ENCODE measurements around the gene HOXB2.

HOXB2 gene

DNA sequence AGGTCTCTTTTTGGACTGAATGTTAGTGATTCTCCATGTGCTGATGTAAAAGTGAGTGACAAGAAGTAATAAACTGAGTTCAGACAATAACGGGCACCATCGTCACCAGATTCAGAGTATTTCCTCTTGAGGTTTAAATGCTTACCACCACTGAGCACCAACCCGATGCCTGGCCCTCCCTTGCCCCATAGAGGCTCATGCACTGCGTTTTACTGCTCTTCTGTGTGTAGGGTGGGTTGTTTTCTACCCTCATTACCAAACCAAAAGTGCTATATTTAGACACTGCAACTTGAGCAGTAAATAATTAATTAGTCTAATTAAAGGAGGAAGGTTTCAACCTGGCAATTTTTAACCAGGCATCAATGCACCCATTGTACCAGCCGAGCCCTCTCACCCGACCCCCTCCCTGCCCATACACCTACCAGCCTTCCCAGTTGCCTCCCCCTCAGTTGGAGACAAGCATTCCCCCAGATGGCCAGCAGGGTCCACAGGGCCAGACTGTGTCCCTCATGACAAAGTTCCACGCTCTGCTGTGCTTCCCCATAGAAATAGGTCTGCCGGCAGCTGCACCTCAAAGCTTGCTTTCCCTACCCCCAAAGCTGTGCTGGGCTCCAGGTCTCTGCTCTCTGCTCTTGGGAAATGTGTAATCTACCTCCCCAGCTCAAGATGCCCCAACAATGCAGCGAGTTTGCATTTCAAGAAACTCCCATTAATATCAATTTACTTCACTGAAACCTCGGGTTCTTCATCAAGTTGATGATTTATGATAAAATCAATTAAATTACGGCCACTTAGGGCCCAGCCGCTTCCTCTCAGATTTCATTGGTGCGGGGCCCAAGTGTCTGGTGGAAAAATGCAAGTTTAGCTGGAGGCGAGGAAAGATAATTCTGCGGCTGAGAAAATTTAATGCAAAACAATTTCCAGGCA lies 17.2 kb upstream of the HOXB2 start (continued):
- TF ChIP-seq, protein P1, sequence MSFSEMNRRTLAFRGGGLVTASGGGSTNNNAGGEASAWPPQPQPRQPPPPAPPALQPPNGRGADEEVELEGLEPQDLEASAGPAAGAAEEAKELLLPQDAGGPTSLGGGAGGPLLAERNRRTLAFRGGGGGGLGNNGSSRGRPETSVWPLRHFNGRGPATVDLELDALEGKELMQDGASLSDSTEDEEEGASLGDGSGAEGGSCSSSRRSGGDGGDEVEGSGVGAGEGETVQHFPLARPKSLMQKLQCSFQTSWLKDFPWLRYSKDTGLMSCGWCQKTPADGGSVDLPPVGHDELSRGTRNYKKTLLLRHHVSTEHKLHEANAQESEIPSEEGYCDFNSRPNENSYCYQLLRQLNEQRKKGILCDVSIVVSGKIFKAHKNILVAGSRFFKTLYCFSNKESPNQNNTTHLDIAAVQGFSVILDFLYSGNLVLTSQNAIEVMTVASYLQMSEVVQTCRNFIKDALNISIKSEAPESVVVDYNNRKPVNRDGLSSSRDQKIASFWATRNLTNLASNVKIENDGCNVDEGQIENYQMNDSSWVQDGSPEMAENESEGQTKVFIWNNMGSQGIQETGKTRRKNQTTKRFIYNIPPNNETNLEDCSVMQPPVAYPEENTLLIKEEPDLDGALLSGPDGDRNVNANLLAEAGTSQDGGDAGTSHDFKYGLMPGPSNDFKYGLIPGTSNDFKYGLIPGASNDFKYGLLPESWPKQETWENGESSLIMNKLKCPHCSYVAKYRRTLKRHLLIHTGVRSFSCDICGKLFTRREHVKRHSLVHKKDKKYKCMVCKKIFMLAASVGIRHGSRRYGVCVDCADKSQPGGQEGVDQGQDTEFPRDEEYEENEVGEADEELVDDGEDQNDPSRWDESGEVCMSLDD (tag by site-specific recombination; IDR thresholded peaks at IDR 0.05): no peak
- TF ChIP-seq, protein P2, sequence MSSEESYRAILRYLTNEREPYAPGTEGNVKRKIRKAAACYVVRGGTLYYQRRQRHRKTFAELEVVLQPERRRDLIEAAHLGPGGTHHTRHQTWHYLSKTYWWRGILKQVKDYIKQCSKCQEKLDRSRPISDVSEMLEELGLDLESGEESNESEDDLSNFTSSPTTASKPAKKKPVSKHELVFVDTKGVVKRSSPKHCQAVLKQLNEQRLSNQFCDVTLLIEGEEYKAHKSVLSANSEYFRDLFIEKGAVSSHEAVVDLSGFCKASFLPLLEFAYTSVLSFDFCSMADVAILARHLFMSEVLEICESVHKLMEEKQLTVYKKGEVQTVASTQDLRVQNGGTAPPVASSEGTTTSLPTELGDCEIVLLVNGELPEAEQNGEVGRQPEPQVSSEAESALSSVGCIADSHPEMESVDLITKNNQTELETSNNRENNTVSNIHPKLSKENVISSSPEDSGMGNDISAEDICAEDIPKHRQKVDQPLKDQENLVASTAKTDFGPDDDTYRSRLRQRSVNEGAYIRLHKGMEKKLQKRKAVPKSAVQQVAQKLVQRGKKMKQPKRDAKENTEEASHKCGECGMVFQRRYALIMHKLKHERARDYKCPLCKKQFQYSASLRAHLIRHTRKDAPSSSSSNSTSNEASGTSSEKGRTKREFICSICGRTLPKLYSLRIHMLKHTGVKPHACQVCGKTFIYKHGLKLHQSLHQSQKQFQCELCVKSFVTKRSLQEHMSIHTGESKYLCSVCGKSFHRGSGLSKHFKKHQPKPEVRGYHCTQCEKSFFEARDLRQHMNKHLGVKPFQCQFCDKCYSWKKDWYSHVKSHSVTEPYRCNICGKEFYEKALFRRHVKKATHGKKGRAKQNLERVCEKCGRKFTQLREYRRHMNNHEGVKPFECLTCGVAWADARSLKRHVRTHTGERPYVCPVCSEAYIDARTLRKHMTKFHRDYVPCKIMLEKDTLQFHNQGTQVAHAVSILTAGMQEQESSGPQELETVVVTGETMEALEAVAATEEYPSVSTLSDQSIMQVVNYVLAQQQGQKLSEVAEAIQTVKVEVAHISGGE (tag by site-specific recombination; conservative IDR thresholded peaks at IDR 0.05; ENCODE audit: low read depth): no peak
- TF ChIP-seq ZNF510 (tag by site-specific recombination; IDR thresholded peaks at IDR 0.05; ENCODE audit: insufficient replicate concordance) (no peak), ZNF354C (tag by site-specific recombination; IDR thresholded peaks at IDR 0.05; ENCODE audit: borderline replicate concordance, low read depth) (no peak), ZNF248 (tag by site-specific recombination; IDR thresholded peaks at IDR 0.05) (no peak), REPIN1 (tag by site-specific recombination; IDR thresholded peaks at IDR 0.05; ENCODE audit: low read depth) (no peak), SCRT1 (tag by site-specific recombination; IDR thresholded peaks at IDR 0.05; ENCODE audit: borderline replicate concordance) (no peak), KLF10 (tag by site-specific recombination; IDR thresholded peaks at IDR 0.05) (peak; percentile 78), BCL11A (tag by site-specific recombination; IDR thresholded peaks at IDR 0.05; ENCODE audit: low read depth) (0 out of 2 replicates have a peak, but pooled peaks have one; percentile 14), SCRT2 (tag by site-specific recombination; IDR thresholded peaks at IDR 0.05) (no peak), ZFHX2 (tag by site-specific recombination; conservative IDR thresholded peaks at IDR 0.05) (no peak; the same call in none of the 2 replicates), HOXA7 (CRISPR knock-in tag; IDR thresholded peaks at IDR 0.05; ENCODE audit: borderline replicate concordance) (no peak), ZNF202 (tag by site-specific recombination; IDR thresholded peaks at IDR 0.05; ENCODE audit: borderline replicate concordance) (no peak), YY1 (tag by site-specific recombination; IDR thresholded peaks at IDR 0.05) (no peak), TRIM28 (IDR thresholded peaks at IDR 0.05; ENCODE audit: borderline replicate concordance, low read length) (no peak), GLI4 (tag by site-specific recombination; IDR thresholded peaks at IDR 0.05) (no peak), ZNF133 (tag by site-specific recombination; IDR thresholded peaks at IDR 0.05) (no peak), ZNF175 (tag by site-specific recombination; IDR thresholded peaks at IDR 0.05) (no peak), ZNF155 (tag by site-specific recombination; IDR thresholded peaks at IDR 0.05) (no peak), ZNF24 (tag by site-specific recombination; IDR thresholded peaks at IDR 0.05) (peak; percentile 63; the same call in 1 of the 2 replicates), ZNF843 (tag by site-specific recombination; IDR thresholded peaks at IDR 0.05) (peak; percentile 96), SP2 (tag by site-specific recombination; IDR thresholded peaks at IDR 0.05) (no peak)
- TF ChIP-seq, protein P3, sequence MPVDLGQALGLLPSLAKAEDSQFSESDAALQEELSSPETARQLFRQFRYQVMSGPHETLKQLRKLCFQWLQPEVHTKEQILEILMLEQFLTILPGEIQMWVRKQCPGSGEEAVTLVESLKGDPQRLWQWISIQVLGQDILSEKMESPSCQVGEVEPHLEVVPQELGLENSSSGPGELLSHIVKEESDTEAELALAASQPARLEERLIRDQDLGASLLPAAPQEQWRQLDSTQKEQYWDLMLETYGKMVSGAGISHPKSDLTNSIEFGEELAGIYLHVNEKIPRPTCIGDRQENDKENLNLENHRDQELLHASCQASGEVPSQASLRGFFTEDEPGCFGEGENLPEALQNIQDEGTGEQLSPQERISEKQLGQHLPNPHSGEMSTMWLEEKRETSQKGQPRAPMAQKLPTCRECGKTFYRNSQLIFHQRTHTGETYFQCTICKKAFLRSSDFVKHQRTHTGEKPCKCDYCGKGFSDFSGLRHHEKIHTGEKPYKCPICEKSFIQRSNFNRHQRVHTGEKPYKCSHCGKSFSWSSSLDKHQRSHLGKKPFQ (tag by site-specific recombination; IDR thresholded peaks at IDR 0.05): peak; percentile 73
- TF ChIP-seq, protein P4, sequence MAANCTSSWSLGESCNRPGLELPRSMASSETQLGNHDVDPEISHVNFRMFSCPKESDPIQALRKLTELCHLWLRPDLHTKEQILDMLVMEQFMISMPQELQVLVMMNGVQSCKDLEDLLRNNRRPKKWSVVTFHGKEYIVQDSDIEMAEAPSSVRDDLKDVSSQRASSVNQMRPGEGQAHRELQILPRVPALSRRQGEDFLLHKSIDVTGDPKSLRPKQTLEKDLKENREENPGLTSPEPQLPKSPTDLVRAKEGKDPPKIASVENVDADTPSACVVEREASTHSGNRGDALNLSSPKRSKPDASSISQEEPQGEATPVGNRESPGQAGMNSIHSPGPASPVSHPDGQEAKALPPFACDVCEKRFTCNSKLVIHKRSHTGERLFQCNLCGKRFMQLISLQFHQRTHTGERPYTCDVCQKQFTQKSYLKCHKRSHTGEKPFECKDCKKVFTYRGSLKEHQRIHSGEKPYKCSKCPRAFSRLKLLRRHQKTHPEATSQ (tag by site-specific recombination; IDR thresholded peaks at IDR 0.05): no peak
- TF ChIP-seq, protein P5, sequence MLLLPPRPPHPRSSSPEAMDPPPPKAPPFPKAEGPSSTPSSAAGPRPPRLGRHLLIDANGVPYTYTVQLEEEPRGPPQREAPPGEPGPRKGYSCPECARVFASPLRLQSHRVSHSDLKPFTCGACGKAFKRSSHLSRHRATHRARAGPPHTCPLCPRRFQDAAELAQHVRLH (tag by site-specific recombination; IDR thresholded peaks at IDR 0.05): peak; percentile 78
- TF ChIP-seq, protein P6, sequence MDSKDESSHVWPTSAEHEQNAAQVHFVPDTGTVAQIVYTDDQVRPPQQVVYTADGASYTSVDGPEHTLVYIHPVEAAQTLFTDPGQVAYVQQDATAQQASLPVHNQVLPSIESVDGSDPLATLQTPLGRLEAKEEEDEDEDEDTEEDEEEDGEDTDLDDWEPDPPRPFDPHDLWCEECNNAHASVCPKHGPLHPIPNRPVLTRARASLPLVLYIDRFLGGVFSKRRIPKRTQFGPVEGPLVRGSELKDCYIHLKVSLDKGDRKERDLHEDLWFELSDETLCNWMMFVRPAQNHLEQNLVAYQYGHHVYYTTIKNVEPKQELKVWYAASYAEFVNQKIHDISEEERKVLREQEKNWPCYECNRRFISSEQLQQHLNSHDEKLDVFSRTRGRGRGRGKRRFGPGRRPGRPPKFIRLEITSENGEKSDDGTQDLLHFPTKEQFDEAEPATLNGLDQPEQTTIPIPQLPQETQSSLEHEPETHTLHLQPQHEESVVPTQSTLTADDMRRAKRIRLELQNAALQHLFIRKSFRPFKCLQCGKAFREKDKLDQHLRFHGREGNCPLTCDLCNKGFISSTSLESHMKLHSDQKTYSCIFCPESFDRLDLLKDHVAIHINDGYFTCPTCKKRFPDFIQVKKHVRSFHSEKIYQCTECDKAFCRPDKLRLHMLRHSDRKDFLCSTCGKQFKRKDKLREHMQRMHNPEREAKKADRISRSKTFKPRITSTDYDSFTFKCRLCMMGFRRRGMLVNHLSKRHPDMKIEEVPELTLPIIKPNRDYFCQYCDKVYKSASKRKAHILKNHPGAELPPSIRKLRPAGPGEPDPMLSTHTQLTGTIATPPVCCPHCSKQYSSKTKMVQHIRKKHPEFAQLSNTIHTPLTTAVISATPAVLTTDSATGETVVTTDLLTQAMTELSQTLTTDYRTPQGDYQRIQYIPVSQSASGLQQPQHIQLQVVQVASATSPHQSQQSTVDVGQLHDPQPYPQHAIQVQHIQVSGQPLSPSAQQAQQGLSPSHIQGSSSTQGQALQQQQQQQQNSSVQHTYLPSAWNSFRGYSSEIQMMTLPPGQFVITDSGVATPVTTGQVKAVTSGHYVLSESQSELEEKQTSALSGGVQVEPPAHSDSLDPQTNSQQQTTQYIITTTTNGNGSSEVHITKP (tag by site-specific recombination; IDR thresholded peaks at IDR 0.05): 0 out of 2 replicates have a peak, but pooled peaks have one; percentile 33
